GM19372 (cell line): ENCODE results near the gene SUGP1.

Experiments
- ATAC-seq: cut with Tn5 transposase; IDR thresholded peaks from one replicate; pipeline ENCODE4 v1.9.1; 2021; ENCODE audit warnings: mild to moderate bottlenecking, low read depth, moderate library complexity; ENCODE audit not compliant: unreplicated experiment

SUGP1 gene

GRCh38 chr19:19342086-19343015 lies 22.0 kb upstream of the SUGP1 start:
- ATAC-seq: no peak

- ATAC-seq: no peak
Observed at GRCh38 chr19:19341026-19341425, 20.7 kb upstream of the SUGP1 start.

- no peak for ATAC-seq
Observed at GRCh38 chr19:19338082-19338481, 17.8 kb upstream of the SUGP1 start.

GRCh38 chr19:19337120-19337519 lies 16.8 kb upstream of the SUGP1 start:
- ATAC-seq: no peak

- ATAC-seq: no peak
Observed at GRCh38 chr19:19336597-19336996, 16.3 kb upstream of the SUGP1 start.

- ATAC-seq: no peak
Observed at GRCh38 chr19:19335408-19336158, 15.3 kb upstream of the SUGP1 start.

GRCh38 chr19:19334989-19335344 lies 14.7 kb upstream of the SUGP1 start:
- ATAC-seq: no peak

- ATAC-seq: no peak
Observed at GRCh38 chr19:19334063-19334988, 14.0 kb upstream of the SUGP1 start.

GRCh38 chr19:19329126-19329525 lies 8.8 kb upstream of the SUGP1 start:
- ATAC-seq: no peak

- no peak for ATAC-seq
Observed at GRCh38 chr19:19327672-19328071, 7.4 kb upstream of the SUGP1 start.

GRCh38 chr19:19324059-19324770 lies 3.9 kb upstream of the SUGP1 start:
- no peak for ATAC-seq

GRCh38 chr19:19321141-19321577 lies 850 bp upstream of the SUGP1 start:
- no peak for ATAC-seq

GRCh38 chr19:19319732-19320360 lies 463 bp downstream of the SUGP1 start:
- peak; percentile 4 for ATAC-seq

GRCh38 chr19:19316082-19316481 lies 4.2 kb downstream of the SUGP1 start:
- ATAC-seq: no peak

- no peak for ATAC-seq
Observed at GRCh38 chr19:19315444-19315843, 4.9 kb downstream of the SUGP1 start.

GRCh38 chr19:19308373-19308772 lies 11.9 kb downstream of the SUGP1 start:
- ATAC-seq: no peak

GRCh38 chr19:19306191-19306590 lies 14.1 kb downstream of the SUGP1 start:
- ATAC-seq: no peak

GRCh38 chr19:19305696-19306095 lies 14.6 kb downstream of the SUGP1 start:
- no peak for ATAC-seq

- ATAC-seq: no peak
Observed at GRCh38 chr19:19305066-19305465, 15.2 kb downstream of the SUGP1 start.
